K562 (cell line): ENCODE data around the gene OR56A5. TPM values are rescaled to one million over a fixed set of nuclear protein-coding genes. Genes with fewer than 3 reads are reported as not detected.

ENCODE experiments used
- CHD7 ChIP-seq: fragments of 200-600 bp; sonication (generic); IDR thresholded peaks from one replicate; pipeline ENCODE4 v1.6.1; 2012; ENCODE audit warnings: mild to moderate bottlenecking, low read depth, low read length, inconsistent platforms
- ZNF431 ChIP-seq: sonication (generic); formaldehyde crosslinking; IDR thresholded peaks from 2 replicates; pipeline ENCODE4 v1.8.0; 2022; ENCODE audit warnings: mild to moderate bottlenecking, missing genetic modification reagents
- polyA plus RNA-seq, 8 experiments: library from polyadenylated mRNA; depleted of rRNA in 4 of 8; stranded (reverse) in 5 of 8; unstranded in 3 of 8; fragments of >200 nt; fragmentation: Nextera tagmentation in 2 of 8; fragmentation: Illumina TruSeq in 1 of 8; extraction: Ambion mirVana in 2 of 8; extraction: Trizol in 1 of 8; gene quantifications; 2 replicates each; pipeline versions ENCODE4 v1.2.1 to v1.2.3, GENCODE V29; 2011 to 2014; ENCODE audit warnings: inconsistent platforms in 1 of 8, missing spikeins in 1 of 8
- total RNA-seq, 7 experiments: library from RNA; depleted of rRNA in 6 of 7; stranded (reverse); fragments of >200 nt in 6 of 7; fragmentation: Illumina TruSeq in 2 of 7; extraction: Trizol in 2 of 7; gene quantifications; 2 replicates each; pipeline versions ENCODE4 v1.2.1 to v1.2.3, GENCODE V29; 2011 to 2021; ENCODE audit warnings: low replicate concordance in 1 of 7

OR56A5 gene
- total and polyA plus RNA-seq, 9 of the 15 experiments (the other 6 are each of a cell fraction or from before 2014, with no cell fraction given): not detected

GRCh38 chr11:5932671-5933070 lies 35.6 kb downstream of the OR56A5 start (continued):
- TF ChIP-seq CHD7 (no peak), ZNF431 (CRISPR knock-in tag) (no peak)
